RKO (cell line): Measurements from ENCODE around the gene TPM4.

Experiments used
- DNase-seq: peaks from one replicate; pipeline ENCODE4 v3.0.0-alpha.2; 2016; ENCODE audit warnings: low spot score

TPM4 gene

DNA sequence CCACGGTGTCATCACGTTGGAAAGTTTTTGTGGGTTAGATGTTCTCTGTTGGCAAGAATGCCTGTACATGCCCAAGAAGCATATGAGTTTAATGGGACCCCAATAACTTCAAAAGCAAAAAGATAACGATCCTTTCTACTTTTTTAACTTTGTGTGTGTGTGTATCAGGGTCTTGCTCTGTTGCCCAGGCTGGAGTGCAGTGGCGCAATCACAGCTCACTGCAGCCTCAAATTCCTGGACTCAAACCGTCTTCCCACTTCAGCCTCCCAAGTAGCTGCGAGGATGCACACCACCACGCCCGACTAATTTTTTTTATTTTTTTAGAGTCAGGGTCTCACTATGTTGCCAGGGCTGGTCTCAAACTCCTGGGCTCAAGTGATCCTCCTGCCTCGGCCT lies 34.3 kb upstream of the TPM4 start:
- no peak for DNase-seq

DNA sequence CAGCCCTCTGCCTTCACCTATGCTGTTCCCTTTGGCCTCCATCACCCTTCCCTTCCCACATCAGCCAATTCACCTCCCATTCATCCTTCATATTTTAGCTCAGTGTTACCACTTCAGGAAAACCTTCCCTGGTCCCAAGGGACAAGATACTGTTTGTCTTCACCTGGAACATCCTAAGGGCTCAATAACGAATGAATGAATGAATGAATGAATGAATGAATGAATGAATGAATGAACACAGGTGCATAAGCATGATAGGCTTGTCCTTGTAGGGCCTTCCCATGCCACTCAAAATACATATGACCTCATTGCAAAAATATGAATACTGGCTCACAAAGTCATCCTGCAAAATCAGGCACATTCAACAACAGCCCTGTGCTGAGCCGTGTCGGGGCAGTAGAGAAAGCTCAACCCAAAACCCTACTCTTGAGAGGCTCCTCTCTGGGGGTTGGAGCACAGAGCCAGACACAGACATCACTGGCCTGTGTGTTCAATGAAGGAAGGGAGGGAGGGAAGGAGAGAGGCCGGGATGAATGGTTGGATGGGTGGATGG lies 33.7 kb upstream of the TPM4 start:
- DNase-seq, result peak; percentile 44

DNA sequence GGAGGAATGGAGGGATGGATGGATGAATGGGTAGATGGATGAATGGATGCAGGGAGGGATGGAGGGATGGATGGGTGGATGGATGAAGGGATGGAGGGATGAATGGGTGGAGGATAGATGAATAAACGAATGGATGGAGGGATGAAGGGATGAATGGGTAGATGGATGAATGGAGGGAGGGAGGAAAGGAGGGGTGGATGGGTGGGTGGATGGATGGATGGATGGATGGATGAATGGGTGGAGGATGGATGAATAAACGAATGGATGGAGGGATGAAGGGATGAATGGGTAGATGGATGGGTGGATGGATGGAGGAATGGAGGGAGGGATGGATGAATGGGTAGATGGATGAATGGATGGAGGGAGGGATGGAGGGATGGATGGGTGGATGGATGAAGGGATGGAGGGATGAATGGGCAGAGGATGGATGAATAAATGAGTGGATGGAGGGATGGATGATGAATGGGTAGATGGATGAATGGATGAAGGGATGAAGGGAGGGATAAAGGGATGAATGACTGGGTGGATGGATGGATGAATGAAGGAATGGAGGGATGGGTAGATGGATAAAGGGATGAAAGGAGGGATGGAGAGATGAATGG lies 33.0 kb upstream of the TPM4 start:
- DNase-seq, result no peak

DNA sequence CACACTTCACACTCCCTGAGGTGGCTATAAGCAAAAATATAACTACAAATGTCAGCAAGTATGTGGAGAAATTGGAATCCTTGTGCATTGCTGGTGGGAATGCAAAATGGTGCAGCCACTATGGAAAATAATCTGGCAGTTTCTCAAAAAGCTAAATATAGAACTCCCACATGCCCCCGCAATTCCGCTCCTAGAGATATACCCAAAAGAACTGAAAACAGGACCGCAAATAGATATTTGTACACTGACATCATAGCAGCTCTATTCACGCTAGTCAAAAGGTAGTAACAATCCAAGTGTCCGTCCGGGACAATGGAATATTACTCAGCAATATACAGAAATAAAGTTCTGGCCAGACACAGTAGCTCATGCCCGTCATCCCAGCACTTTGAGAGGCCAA lies 31.5 kb upstream of the TPM4 start:
- no peak for DNase-seq

DNA sequence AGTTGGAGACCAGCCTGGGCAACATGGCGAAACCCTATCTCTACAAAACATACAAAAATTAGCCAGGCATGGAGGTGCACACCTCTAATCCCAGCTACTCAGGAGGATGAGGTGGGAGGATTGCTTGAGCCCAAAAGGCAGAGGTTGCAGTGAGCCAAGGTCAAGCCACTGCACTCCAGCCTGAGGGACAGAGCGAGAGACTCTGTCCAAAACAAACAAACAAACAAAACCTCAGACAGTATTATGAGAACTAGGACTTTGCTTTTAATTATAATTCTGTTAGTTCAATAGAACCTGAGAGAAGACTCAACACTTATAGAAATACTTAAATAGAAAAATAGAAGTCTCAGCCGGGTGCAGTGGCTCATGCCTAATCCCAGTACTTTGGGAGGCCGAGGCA lies 31.1 kb upstream of the TPM4 start:
- no peak for DNase-seq

DNA sequence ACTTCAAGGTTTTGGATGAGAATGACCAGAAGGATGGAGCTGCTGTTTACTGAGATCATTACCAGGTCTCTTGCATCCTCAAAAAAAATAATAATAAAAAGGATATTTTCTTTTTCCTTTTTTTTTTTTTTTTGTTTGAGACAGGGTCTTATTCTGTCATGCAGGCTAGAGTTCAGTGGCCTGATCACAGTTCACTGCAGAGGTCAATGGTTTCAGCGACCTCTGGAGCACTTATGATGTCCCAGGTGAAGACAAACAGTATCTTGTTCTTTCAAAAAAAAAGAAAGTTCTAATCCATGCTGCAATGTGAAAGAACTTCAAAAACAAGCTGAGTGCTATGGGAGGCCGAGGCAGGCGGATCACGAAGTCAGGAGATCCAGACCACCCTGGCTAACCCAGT lies 30.4 kb upstream of the TPM4 start:
- no peak for DNase-seq

DNA sequence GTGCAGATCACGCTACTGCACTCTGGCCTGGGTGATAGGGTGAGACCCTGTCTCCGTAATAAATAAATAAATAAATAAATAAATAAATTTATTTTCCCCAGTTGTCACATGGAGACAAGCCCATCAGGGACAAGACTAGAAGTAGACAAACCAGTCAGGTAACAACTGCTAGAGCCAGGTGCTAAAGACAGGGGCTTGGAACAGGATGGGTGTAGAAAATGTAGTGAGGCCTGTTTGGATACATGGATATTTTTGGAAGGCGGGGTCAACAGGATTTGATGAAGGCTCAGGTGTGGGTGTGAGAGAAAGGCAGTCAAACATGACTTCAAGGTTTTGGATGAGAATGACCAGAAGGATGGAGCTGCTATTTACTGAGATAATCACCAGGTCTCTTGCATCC lies 27.7 kb upstream of the TPM4 start:
- no peak for DNase-seq

DNA sequence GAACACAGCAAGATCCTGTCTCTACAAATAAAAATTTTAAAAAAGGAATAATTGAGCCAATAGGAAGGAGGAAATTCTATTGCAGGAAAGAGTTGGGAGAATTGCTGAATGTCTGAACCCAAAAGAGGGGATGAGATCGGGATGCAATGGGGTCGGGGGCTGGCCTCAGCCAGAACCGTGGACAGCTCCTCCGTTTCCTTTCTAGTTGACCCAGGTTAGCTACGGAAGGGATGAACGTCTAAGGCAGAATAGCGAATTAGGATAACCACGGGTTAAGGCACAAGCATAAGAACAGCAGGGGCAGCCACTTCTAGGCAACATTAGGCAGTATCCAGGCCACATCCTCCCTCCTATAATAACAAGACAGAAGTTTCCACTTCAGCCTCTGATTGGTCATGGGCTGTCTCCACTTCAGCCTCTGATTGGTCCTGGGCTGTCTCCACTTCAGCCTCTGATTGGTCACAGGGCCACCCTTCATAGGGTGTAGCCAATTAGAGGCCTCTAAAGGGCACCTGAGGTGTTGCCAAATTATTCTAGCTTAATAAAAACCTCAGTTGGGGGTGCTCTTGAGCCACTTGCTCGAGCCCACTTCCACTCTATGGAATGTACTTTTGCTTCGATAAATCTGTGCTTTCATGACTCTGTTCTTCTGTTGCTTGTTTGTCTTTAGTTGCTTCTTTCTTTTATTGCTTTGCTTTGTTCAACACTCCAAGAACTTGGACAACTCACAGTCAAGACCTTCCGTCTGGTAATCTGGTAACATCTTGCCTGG lies 24.9 kb upstream of the TPM4 start:
- DNase-seq, result no peak

DNA sequence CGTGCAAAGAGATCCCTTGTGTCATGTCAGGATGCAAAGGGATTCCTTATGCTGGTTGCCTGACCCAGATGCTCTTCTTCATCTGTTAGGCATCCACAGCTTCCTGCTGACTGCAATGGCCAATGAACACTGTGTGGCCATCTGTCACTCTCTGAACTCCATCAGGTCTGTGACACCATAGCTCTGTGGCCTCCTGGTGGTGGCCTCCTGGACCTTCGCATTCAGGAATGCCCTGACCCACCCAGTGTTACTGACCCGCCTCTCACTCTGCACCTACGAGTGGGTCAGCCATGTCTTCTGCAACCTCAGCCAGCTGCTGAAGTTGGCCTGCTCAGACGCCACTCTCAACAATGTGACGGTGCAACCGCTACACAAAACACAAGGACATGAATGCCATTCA lies 23.9 kb upstream of the TPM4 start:
- DNase-seq, result no peak

DNA sequence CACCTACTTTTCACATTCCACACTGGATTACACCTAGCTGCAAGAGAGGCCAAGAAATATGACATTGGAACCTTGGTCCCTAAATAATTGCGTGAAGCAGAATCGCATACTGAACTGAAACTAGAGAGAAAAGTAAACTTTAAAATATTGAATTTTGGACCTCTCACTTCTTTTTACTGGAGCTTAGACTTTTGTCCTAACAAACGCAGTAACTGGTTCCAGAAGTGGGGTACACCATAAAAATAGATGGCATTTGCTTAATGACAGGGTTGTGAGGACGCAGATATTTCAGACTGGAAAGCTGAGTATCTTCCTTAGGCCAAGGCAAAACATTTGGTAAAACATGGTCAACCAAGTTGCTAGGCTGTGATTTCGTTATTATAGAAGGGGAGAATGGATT lies 19.2 kb upstream of the TPM4 start:
- no peak for DNase-seq

DNA sequence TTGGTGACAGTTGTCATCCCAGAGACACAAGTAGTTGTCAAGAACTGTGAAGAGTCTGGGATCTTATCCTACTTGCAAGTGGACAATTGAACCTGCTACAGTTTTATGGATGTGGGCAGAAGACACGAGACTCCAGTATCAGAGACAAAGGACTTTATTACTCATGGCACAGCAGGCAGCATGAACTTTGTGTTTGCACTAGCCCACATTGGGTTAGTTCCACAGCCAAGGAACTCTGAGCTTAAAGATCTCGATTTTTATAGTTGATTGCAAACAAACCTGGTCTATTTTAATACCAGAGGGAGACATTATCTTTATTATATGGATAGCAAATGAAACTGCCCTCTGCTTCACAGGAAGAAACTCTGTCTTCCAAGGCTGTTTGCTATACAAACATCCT lies 16.0 kb upstream of the TPM4 start:
- no peak for DNase-seq

DNA sequence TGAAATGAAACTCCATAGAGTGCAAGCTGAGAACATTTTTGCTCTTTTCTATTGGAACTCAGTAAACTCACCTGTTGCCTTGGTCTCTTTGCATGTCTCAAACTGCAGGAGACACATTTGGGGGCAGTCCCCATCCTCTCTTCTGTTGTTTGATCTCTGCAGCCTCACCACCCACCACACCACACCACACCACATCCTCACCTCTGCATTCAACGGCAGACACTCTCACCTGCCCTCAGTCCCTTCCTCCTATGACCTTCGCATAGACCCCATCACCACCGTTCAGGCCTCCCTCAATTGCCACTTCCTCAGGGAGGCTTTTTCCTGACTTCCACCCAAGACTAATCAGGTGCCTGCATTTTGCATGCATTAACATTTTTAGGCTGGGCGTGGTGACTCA lies 14.4 kb upstream of the TPM4 start:
- DNase-seq, result no peak

DNA sequence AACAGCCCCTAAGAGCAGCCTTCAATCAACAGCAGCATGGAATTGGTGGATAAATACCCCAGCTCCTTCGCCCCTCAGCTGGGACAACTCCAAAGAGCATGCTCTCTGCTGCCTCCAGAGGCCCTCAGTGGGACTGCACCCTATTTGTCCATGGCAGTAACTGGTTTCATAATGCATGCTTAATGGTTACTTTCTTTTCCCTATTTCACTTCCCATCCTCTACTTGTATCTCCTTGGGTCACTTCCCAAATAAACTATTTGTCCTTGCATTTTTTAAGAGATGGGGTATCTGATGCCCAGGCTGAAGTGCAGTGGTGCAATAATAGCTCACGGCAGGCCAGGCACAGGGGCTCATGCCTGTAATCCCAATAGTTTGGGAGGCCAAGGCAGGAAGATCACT lies 13.5 kb upstream of the TPM4 start:
- DNase-seq, result peak; percentile 65

DNA sequence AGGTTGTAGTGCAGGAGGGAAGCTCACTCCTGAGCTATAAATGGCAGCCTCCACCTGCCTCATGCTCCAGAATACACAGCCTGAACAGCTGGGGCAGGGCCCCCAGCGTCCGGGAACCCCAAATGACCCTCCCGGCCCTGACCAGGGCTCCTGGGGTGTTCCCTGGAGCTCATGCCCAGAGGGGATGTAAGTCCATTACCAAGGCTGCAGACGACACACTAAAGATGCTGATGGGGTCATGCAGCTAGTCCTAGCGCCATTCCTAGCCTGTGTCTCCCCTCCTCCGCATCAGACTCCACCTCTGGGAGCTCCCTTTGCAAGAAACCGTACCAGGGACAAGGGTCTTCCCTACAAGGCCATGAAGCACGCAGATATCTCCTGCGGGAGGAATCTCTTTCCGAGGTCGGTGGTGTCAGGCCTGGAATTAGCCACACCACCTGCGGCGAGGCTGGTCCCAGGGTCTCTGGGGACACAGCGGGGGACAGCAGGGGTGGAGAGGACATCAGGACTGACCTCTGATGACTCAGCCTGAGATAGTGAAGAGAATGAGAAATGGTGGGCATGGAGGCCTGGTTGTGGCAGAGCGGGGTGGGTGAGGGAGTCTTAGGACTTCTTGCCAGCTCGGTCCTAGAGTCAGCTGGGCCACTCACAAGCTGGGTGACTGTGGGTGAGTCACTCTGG lies 11.9 kb upstream of the TPM4 start:
- no peak for DNase-seq

DNA sequence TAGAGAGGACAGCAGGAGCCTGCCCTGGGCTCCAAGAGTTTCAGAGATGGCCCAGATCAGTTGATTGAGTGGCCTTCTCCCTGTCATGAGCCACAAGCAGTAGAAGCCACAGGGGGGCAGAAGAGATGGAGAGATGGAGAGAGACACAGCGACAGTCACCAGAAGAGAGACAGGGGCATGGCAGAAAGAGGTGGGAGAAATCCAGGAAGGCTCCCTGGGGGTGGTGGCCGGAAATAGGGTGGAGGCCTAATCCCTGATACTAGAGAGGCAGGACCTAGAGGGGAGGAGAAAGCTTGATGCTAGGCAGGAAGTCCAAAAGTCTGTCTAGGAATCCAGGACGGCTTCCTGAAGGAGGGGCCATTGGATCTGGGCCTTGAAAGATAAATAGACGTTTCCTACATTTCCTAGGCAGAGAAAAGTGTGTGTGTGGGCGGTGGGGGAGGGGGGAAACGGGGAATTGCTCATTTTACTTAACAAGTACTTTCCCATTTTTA lies 9.6 kb upstream of the TPM4 start:
- DNase-seq, result peak; percentile 84

DNA sequence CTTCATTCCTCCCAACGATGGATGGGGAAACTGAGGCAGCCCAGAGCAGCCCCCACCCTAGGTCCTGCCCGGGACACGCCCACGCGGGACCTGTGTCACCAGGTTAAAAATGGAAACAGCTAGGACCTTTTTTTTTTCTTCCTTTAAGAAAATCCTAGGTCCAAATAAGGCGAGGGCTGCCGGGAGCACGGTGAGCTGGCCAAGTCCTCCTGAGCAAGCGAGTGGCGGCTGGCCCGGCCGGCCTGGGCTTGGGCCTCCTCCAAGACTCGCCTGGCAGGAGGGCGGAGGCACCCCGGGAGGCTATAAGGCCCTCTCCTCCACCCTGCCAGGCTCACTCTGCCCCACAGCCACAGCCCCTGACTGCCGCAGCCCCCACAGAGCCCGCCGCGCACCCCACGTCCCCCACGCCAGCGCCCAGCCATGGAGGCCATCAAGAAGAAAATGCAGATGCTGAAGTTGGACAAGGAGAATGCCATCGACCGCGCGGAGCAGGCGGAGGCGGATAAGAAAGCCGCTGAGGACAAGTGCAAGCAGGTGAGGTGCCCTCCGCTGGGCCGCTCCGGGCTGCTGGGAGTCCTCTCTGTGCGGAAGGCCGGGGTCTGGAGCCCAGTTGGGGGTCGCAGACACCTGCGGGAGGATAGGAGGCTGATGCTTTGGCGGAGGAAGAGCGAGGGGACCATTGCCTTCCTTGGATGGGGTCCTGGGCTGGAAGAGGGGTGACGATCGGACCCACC lies 8.9 kb upstream of the TPM4 start:
- peak; percentile 91 for DNase-seq

DNA sequence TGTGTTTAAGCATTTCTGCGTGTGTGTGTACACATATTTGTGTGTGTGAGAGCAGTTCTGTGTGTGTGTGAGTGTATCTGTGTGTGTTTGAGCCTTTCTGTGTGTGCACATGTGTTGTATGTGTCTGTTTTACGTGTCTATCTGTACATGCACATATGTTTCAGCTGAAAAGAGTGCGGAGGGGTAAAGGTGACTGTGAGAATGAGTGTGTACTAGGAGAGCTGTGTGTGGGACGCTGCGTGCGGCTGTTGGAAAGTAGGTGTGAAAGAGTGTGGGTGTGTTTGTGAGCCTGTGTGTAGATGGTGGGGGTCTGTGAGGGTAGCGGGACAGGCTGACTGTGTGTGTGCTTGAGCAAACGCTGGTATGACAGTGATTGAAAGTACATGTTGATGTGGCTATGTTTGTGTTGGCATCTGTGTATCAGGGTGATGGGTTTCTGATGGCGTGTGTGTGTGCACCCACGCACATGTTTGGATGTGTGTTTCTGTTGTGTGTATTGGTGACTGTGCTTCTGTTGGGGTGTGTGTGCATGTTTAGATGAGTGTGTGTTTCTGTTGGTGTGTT lies 7.5 kb upstream of the TPM4 start:
- DNase-seq, result peak; percentile 67

DNA sequence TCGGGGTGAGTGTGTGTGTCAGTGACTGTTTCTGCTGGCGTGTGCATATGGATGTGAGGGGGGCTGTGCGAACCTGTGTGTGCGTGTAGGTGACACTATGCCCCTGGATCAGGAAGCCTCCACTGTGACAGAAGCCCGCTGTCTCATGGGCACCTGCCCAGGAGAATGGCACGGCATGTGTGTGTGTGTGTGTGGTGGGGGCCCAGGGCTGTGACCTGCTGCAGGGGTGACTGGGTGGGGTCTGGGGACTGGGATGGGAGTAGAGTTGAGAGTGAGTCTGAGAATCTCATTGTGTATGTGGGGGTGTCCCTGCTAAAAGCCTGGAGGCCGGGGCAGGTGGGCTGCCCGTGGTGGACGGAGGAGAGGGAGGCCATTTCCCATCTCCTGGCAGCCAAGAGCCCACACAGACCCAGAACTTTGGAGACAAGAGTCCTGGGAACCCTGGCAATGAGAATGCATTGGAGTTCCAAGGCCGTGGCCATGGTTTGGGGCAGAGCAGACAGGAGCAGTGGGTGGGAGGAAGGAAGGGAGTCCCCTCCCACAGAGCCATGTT lies 6.4 kb upstream of the TPM4 start:
- peak; percentile 41 for DNase-seq

DNA sequence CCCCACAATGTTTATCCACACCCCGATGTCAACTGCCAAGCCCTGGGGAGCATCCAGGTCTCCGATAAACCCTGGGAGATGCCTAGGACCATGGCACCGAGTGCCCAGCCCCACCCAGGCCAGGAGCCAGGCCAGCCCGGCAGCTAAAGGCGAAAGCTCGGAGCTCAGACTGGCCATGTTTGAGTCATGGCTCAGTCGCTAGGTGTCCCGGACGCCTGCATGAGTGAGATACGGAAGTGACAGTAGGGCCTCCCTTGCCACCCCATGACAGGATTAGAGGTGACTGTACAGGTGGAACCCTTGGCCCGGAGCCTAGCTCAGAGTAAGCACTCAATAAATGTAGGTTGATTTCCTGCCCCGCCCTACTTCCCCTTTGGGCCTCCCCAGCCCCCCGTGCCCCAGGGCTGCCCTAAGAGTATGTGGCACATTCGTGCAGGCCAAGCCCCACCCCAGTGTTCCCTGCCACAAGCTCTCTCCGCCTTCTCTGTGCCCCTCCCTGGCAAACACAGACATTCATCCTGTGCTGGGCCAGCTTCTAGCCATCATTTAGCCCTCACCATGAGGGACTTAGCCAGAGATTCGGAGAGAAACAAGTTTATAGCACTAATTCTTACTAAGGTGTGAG lies 5.8 kb upstream of the TPM4 start:
- peak; percentile 86 for DNase-seq

DNA sequence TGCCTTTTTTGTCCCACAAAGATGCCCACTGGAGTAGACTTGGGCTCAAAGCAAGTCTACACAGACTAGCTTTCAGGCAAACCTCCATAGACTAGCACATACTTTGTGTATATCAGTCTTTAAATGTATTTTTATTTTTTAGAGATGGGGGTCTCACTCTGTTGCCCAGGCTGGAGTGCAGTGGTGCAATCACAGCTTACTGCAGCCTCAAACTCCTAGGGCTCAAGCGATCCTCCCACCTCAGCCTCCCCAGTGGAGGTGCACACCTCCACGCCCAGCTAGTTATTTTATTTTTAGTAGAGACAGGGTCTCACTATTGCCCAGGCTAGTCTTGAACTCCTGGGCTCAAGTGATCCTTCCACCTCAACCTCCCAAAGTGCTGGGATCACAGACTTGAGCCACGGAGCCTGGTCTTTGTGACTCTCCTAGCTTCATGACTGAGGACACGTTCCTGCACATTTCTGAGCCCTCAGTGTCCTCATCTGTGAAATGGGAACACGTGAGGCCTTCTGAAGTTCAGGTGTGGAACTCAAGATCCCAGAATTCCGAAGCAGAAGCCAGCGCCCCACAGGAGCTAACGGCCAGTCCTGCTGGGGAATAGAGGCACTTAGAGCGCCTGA lies 5.1 kb upstream of the TPM4 start:
- no peak for DNase-seq

DNA sequence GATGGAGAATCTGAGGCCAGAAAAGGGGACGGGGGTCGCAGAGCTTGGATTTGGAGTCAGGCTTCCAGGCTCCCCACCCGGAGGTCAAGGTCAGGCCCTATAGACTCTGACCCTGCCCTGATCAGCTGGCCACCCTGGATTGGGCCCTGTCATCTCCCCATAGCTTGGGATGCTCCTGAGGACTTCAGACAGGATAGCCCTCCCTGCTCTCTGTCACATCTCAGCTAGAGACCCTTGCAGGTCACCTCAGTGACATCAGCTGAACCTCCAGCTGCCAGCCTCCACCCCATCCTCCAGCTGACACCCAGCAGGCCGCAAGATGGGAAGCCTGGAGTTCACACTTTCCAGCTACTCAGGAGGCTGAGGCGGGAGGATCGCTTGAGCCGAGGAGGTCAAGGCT lies 2.8 kb upstream of the TPM4 start:
- DNase-seq, result no peak
